HG03095 (cell line): Measurements from ENCODE around the gene PDCD5.

Experiments
- ATAC-seq: cut with Tn5 transposase; IDR thresholded peaks from one replicate; pipeline ENCODE4 v1.9.1; 2021; ENCODE audit warnings: moderate library complexity; ENCODE audit not compliant: unreplicated experiment

Gene PDCD5

GRCh38 chr19:32627714-32628270 lies 46.8 kb downstream of the PDCD5 start:
- ATAC-seq: no peak

GRCh38 chr19:32630338-32630737 lies 49.3 kb downstream of the PDCD5 start:
- ATAC-seq: no peak

- ATAC-seq: no peak
These were observed 50.4 kb downstream of the PDCD5 start for GRCh38 chr19:32631381-32631780.
